Right atrium auricular region (tissue), 2 donors: Measurements from ENCODE around the gene P4HB. TPM values are rescaled to one million over a fixed set of nuclear protein-coding genes. Genes with fewer than 3 reads are reported as not detected.

Experiments
- DNase-seq: peaks from one replicate; pipeline ENCODE4 v3.0.0-alpha.2; 2019; ENCODE audit warnings: low spot score
- H3K27ac ChIP-seq, 2 donors: fragments of 200-600 bp; sonication (generic); 1 replicate in 1 of 2; 2 replicates in 1 of 2; pipeline ENCODE4 v1.5.1; 2016 to 2019
- H3K27me3 ChIP-seq, 2 donors: fragments of 200-600 bp; sonication (generic); one replicate each; pipeline versions ENCODE4 v1.5.1 to v1.6.0; 2017 to 2019
- H3K36me3 ChIP-seq: fragments of 200-600 bp; sonication (generic); one replicate; pipeline ENCODE4 v1.5.1; 2016
- H3K4me1 ChIP-seq, 2 donors: fragments of 200-600 bp; sonication (generic); one replicate each; pipeline versions ENCODE4 v1.5.1 to v1.6.0; 2017 to 2019
- H3K4me3 ChIP-seq, 2 donors: fragments of 200-600 bp; sonication (generic); 1 replicate in 1 of 2; 2 replicates in 1 of 2; pipeline ENCODE4 v1.5.1; 2017 to 2019; ENCODE audit warnings: mild to moderate bottlenecking in 1 of 2, moderate library complexity in 1 of 2
- H3K9me3 ChIP-seq, 2 donors: fragments of 200-600 bp; sonication (generic); one replicate each; pipeline ENCODE4 v1.5.1; 2019
- CTCF ChIP-seq, 2 donors: fragments of 200-600 bp; sonication (generic); IDR thresholded peaks; one replicate each; pipeline ENCODE4 v1.5.1; 2019; ENCODE audit warnings: antibody characterized with exemption in 2 of 2
- total RNA-seq, 2 donors: library from RNA; depleted of rRNA; stranded (reverse); fragments of >200 nt; gene quantifications; one replicate each; pipeline ENCODE4 v1.1.0, GENCODE V29; 2016

The P4HB gene
- total RNA-seq, 2 donors from 2014 or later, result 321 to 426 TPM

GRCh38 chr17:81863833-81864768 lies 3.8 kb upstream of the P4HB start:
- H3K36me3 ChIP-seq, result peaks cover 16% of the 10 kb centered on the region
- no peak overlapping the region for H3K4me3 ChIP-seq
- no peak for DNase-seq
- H3K27ac ChIP-seq, result no peak overlapping the region
- no peaks in the 10 kb centered on the region for H3K9me3 ChIP-seq
- H3K4me1 ChIP-seq, result peaks cover 0 to 59% of the 10 kb centered on the region in 2 donors
- TF ChIP-seq CTCF (IDR thresholded peaks at IDR 0.05), result no peak
- H3K27me3 ChIP-seq, result no peaks in the 10 kb centered on the region

- no peak for TF ChIP-seq CTCF (IDR thresholded peaks at IDR 0.05)
- H3K27me3 ChIP-seq, result no peaks in the 10 kb centered on the region
- H3K36me3 ChIP-seq, result peaks cover 15% of the 10 kb centered on the region
- H3K4me1 ChIP-seq, result peaks cover 0 to 59% of the 10 kb centered on the region in 2 donors
- no peak overlapping the region for H3K27ac ChIP-seq
- DNase-seq, result no peak
- H3K9me3 ChIP-seq, result no peaks in the 10 kb centered on the region
- no peak overlapping the region for H3K4me3 ChIP-seq
Observed at GRCh38 chr17:81863123-81863675, 2.9 kb upstream of the P4HB start.

GRCh38 chr17:81860756-81861568 lies 627 bp upstream of the P4HB start:
- no peak for TF ChIP-seq CTCF (IDR thresholded peaks at IDR 0.05)
- DNase-seq, result peak; percentile 84
- Histone ChIP-seq H3K27me3 (no peaks in the 10 kb centered on the region), H3K9me3 (no peaks in the 10 kb centered on the region), H3K4me1 (peaks cover 0 to 46% of the 10 kb centered on the region in 2 donors), H3K36me3 (peaks cover 30% of the 10 kb centered on the region), H3K27ac (peak overlapping the region; percentile 96 to 99), H3K4me3 (peak overlapping the region; percentile 65 to 86)

GRCh38 chr17:81858967-81859905 lies 1.1 kb downstream of the P4HB start:
- Histone ChIP-seq H3K4me3 (peak overlapping the region; percentile 91 to 97), H3K9me3 (no peaks in the 10 kb centered on the region), H3K27ac (peak overlapping the region; percentile 89 to 96), H3K4me1 (peaks cover 0 to 53% of the 10 kb centered on the region in 2 donors), H3K27me3 (no peaks in the 10 kb centered on the region), H3K36me3 (peaks cover 47% of the 10 kb centered on the region)
- DNase-seq, result no peak
- TF ChIP-seq CTCF (IDR thresholded peaks at IDR 0.05), result no peak
